HCT116 (cell line): Measurements from ENCODE around the gene HS6ST1.

Source experiments
- CEBPB ChIP-seq: IDR thresholded peaks from 2 replicates; pipeline ENCODE4 v1.6.1; 2012; ENCODE audit warnings: low read depth
- CTCF ChIP-seq, 3 experiments: fragments of 200-600 bp in 1 of 3; sonication (generic) in 1 of 3; IDR thresholded peaks in 2 of 3; conservative IDR thresholded peaks in 1 of 3; 2 replicates each; pipeline ENCODE4 v1.5.1; 2012 to 2017; ENCODE audit warnings: low read depth in 2 of 3, low read length in 2 of 3, antibody characterized with exemption in 1 of 3, borderline replicate concordance in 1 of 3, control low read depth in 1 of 3, mild to moderate bottlenecking in 1 of 3, mixed read lengths in 1 of 3, mixed run types in 1 of 3, moderate library complexity in 1 of 3; ENCODE audit not compliant: insufficient read depth in 1 of 3
- JUND ChIP-seq: IDR thresholded peaks from 2 replicates; pipeline ENCODE4 v1.6.1; 2012
- POLR2A ChIP-seq: IDR thresholded peaks from 2 replicates; pipeline ENCODE4 v1.7.0; 2011; ENCODE audit warnings: borderline replicate concordance; ENCODE audit not compliant: insufficient read depth, insufficient read length; ENCODE audit errors: extremely low read depth
- POLR2AphosphoS5 ChIP-seq: IDR thresholded peaks from 2 replicates; pipeline ENCODE4 v1.6.1; 2011; ENCODE audit warnings: mild to moderate bottlenecking, low read depth, low read length, moderate library complexity
- SIN3A ChIP-seq: IDR thresholded peaks from 2 replicates; pipeline ENCODE4 v1.6.1; 2012; ENCODE audit warnings: low read depth
- ZBTB33 ChIP-seq: IDR thresholded peaks from 2 replicates; pipeline ENCODE4 v1.6.1; 2011; ENCODE audit warnings: mild to moderate bottlenecking, low read length, moderate library complexity; ENCODE audit not compliant: insufficient replicate concordance; ENCODE audit errors: extremely low read depth
- ZNF274 ChIP-seq: fragments of 200-500 bp; sonication (Bioruptor generic); IDR thresholded peaks from 2 replicates; pipeline ENCODE4 v1.6.1; 2014; ENCODE audit warnings: mild to moderate bottlenecking, low read depth, low read length, inconsistent platforms

GRCh38 chr2:128323555-128323931 is 4.9 kb upstream of the HS6ST1 start:
- TF ChIP-seq CTCF (IDR thresholded peaks at IDR 0.05 in 2 of 3, conservative IDR thresholded peaks at IDR 0.05 in 1 of 3; ENCODE audit: borderline replicate concordance in 1 of 3, insufficient read depth in 1 of 3, low read depth in 2 of 3, low read length in 2 of 3): no peak
- TF ChIP-seq JUND: no peak
- TF ChIP-seq POLR2AphosphoS5: no peak
- TF ChIP-seq CEBPB: no peak
- no peak for TF ChIP-seq ZNF274
- TF ChIP-seq ZBTB33: no peak
- TF ChIP-seq SIN3A: no peak
- no peak for TF ChIP-seq POLR2A
